Measurements from ENCODE around the gene CTXND2.

DNA sequence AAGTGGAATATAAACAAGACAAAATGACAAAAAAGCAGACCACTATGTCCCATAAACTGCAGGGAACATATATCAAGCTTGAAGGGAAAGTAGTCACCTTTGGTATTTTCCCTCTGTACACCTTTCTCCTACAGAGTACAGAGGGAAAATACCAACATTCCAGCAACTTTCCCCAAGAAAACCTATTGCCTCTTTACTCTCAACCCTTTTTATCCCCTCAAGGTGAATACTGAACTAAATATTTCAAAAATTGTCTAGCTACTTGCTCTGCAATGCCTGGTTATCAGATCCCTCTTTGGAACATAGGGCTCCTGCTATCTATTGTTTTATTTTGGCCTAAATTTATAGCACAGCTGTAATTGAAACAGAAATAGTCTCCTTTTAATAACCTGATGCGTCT is 15.8 kb downstream of the CTXND2 start:
- TF ChIP-seq, protein P1, sequence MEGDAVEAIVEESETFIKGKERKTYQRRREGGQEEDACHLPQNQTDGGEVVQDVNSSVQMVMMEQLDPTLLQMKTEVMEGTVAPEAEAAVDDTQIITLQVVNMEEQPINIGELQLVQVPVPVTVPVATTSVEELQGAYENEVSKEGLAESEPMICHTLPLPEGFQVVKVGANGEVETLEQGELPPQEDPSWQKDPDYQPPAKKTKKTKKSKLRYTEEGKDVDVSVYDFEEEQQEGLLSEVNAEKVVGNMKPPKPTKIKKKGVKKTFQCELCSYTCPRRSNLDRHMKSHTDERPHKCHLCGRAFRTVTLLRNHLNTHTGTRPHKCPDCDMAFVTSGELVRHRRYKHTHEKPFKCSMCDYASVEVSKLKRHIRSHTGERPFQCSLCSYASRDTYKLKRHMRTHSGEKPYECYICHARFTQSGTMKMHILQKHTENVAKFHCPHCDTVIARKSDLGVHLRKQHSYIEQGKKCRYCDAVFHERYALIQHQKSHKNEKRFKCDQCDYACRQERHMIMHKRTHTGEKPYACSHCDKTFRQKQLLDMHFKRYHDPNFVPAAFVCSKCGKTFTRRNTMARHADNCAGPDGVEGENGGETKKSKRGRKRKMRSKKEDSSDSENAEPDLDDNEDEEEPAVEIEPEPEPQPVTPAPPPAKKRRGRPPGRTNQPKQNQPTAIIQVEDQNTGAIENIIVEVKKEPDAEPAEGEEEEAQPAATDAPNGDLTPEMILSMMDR (IDR thresholded peaks at IDR 0.05): no peak
- TF ChIP-seq POLR2A (IDR thresholded peaks at IDR 0.05): no peak
